NCI-H1930 (cell line): ENCODE measurements around the gene SFT2D3.
A peak's percentile ranks its signal among the peaks of the same experiment; 100 is the strongest.

Source experiments
- DNase-seq, 2 experiments: peaks; one replicate each; lab custom pipeline; 2025; lab: John Stamatoyannopoulos, UW

The SFT2D3 gene, protein sequence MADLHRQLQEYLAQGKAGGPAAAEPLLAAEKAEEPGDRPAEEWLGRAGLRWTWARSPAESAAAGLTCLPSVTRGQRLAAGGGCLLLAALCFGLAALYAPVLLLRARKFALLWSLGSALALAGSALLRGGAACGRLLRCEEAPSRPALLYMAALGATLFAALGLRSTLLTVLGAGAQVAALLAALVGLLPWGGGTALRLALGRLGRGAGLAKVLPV

GRCh38 chr2:127701193-127701650 lies at the start of gene SFT2D3:
SFT2D3 (plus strand) TSS chr2:127701497; CDS start chr2:127701529, 32 bp downstream.
- peak; percentile 77 to 88 for DNase-seq

- DNase-seq = no peak
These were observed 49.2 kb upstream of the SFT2D3 start for GRCh38 chr2:127651971-127652550.

DNA sequence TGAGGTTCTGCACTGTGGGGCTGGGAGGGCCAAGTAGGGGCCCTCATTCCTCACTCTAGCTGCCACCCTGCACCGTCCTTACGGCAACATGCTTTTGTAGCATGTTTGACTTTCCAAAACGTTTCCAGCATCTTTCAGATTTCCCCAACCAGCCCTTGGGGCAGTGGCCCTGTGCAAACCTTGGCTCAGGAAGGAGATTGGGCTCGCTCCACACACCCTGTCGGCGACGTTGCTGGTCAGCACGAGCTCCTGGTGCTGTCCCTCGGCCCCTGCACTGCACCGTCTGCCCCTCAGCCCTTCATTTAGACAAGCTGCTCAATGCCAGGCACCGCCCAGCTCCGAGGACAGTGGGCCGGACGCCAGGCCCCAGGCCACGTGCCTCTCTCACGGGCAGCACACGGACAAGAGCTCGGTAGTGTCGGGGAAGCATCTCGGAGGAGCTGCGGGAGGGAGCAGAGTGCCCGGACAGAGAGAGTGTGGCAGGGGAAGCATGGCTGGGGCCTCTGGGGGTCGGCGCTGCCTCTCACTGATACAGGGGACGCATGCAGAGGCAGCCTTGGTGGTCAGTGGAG lies 48.4 kb upstream of the SFT2D3 start:
- no peak for DNase-seq

- no peak for DNase-seq
These were observed 47.7 kb upstream of the SFT2D3 start for GRCh38 chr2:127653421-127654083.

DNA sequence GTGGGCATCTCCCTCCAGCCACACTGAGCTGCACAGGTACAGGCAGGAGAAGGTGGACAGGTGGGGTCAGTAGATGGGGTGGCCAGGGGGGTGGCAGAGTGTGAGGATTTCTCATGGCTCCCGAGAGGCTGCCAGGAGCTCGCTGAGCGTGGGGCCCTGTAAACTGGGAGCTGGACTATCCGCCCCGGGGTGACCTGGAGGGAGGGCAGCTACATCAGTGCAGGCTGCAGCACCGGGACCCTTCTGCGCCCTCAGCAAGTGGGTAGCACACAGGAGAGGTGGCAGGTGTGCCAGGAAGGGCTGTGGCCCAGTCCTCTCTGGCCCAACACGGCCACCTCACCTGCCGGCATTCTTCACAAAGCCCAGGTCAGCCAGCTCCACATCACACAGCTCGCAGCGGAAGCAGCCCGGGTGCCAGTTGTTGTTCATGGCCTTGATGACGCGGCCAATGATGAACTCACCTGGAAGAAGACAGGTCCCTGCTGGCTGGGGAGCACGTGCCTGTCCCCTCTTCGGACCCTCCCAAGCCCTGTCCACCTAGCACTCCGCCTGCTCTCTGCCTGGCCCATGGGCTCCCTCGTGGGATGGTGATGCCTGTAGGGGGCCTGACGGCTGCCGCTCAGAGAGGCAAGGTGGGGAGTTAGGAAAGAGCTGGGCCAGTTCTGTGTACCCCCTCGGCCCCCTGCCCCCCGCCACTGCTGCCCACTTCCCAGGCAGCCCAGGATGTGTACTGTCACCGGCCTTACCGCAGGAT lies 47.0 kb upstream of the SFT2D3 start:
- DNase-seq = no peak

GRCh38 chr2:127654838-127655175 lies 46.5 kb upstream of the SFT2D3 start:
- no peak for DNase-seq

DNA sequence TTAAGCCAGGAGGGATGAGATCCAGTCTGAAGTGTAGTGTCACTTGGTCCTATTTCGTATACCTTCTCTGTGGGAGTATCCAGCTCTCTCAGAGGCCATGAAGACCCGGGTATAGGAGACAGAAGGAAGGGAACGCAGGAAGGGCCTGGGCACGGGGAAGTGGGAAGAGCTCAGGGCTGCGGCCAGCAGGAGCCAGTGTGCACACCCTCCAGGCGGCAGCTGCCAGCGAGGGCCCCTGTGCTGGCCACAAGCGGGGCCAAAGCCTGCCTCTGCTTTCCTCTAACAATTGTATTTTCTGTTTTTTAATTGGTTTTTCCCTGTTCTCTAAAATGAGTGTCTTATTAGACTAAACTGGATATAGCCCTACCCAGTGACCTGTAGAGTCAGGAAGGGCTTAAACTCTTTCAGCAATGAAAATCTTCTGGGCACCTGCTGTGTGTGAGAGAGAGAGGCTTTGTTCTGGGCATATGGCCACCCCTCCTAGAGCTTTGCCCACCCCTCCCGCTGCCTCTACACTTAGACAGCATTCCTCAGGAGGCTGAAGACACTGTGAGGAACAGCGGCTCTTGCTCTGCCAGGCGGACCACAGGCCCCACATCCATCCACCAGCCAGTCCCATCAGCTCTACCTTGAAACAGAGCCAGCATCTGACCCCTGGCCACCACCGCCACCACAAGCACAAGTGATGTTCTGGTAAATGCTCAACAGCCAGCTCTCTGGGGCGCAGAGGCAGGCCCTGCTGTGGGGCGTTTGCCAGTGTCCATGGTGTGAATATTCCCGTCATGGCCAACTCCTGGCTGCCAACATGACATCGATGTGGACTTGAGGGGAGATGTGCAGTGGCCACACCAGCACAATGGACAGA lies 45.9 kb upstream of the SFT2D3 start:
- DNase-seq = no peak

DNA sequence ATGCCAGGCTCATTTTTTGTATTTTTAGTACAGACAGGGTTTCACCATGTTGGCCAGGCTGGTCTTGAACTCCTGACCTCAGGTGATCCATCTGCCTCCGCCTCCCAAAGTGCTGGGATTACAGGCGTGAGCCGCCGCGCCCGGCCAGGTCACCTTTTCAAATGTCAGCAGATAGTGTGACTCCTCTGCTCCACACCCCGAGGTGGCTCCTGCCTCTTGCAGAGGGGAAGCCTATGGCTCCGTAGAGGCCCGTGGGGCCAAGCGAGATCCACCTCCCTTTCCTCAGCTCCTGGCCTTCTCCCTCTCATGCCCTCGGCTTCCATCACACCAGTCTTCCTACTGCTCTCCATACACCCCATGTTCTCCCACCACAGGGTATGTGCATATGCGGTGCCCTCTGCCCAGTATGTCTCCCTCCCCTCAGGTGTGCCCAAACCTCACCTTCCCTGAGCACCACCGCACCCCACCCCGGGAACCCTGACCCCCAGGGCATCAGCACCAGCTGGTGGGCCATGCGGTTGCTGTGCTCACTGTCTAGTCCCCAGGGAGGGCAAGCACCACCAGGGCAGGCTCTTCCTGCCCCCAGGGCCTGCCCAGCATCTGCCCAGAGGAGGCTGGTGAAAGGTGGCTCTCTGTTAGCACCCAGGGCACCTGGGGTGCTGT lies 44.6 kb upstream of the SFT2D3 start:
- no peak for DNase-seq

DNA sequence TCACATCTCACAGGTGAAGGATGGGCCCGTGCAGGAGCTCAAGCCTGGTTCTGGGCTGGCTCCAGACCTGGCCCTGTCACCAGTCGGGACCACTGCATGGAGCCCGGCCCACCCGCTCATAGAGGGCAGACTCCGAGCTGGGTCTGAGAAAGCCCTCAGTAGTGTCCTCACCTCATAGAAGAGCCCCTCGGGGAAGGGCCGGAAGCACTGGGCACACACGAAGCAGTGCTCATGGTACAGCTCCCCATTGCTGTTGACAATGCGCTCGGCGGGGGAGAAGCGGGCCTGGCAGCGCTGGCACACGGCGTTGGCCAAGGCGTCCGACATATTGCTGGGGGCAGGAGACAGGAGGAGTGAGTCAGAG lies 44.1 kb upstream of the SFT2D3 start:
- no peak for DNase-seq

GRCh38 chr2:127658146-127658545 lies 43.2 kb upstream of the SFT2D3 start:
- DNase-seq = no peak

GRCh38 chr2:127658641-127659407 lies 42.5 kb upstream of the SFT2D3 start:
- DNase-seq = no peak

DNA sequence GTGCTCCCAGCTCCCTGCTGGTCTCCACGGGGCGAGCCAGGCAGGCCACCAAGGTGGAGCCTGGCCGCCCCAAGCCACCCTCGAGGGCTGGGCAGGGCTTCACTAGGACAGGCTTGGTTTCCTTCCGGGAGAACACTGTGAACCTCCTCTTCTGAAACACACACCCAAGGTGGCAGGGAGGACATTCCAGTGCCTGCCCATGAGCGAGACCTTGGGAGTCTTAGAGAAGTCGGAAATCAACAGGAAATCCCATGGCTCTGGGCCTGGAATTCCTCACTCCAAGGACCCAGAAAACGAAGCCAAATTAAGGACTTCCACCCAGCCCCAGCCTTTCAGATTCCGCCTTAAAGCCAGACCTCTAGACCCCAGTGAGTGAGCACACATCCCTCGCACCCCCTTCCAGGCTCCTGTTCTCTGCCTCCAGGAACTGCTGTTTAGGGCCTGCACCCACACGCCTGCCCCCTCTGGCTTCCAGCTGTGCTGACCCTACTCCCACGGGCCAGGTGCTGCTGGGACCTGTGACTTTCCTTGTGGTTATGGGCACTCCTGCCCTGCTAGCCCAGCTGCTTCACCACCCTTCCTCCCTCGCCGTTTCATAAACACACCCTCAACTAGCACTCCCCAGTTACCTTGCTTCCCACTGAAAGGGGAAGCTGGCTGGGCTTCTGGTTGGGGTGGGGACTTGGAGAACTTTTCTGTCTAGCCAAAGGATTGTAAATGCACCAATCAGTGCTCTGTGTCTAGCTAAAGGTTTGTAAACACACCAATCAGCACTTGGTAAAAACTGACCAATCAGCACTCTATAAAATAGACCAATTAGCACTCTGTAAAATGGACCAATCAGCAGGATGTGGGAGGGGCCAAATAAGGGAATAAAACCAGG lies 41.6 kb upstream of the SFT2D3 start:
- DNase-seq = no peak

- no peak for DNase-seq
These were observed 41.1 kb upstream of the SFT2D3 start for GRCh38 chr2:127660291-127660578.

DNA sequence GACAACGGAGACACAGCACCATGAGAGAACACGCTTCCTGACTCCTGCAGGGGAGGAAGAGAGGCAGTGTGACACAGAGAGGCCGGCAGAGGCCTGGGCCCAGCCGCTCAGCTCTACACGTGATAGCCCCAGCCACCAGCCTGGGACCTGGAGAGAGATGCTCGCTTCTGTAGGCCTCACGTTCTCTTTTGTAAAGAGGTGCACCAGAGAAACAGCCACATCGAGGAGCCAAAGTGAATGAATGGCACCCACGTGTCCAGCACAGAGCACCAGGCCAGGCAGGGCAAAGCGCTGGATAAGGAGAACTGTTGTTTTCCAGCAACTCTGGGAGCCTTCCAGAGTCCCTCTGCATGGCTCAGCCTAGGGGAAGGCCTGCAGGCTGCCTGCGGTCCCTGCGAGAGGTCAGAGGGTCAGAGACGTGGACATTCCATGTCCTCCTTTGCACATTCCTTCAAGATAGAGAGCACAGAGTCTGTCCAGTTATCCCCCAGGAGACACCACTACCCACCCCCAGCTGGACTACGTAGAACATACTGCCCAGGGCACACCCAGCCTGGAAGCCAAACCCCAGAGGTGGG lies 40.1 kb upstream of the SFT2D3 start:
- no peak for DNase-seq

GRCh38 chr2:127661949-127662510 lies 39.3 kb upstream of the SFT2D3 start:
- no peak for DNase-seq

GRCh38 chr2:127662937-127663565 lies 38.2 kb upstream of the SFT2D3 start:
- no peak for DNase-seq

DNA sequence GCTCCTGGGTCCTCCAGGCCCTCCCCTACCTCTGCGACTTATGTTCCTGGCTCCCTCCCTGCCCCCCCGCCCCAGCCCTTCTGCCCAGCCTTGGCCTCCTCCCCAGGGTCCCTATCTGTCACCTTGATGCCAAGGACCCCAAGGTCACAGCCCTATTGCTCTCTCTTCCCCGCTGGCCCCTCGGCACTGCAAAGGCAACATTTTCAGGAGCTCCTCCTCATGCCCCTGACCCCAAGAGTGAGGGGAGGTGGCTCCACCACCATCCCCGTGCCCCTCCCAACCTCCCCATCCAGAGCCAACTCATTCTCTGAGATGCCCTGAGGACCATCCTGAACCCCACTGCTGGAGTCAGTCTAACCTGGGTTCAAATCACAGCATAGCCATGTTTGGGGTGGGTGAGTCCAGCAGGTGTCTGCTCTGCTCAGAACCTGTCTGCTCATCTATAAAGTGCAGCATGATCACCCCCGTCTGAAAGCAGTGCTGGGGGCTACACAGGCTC lies 37.7 kb upstream of the SFT2D3 start:
- DNase-seq = no peak
